ENCODE measurements around the gene IL3. TPM values are rescaled to one million over a fixed set of nuclear protein-coding genes. Genes with fewer than 3 reads are reported as not detected.

The IL3 gene
- total and polyA plus RNA-seq, 2 experiments from 2014 or later = not detected

- Mint-ChIP-seq H3K36me3 (ENCODE audit: low read depth) (no peaks in the 10 kb centered on the region), H3K27me3 (ENCODE audit: insufficient read depth, low read depth, poor library complexity) (peaks cover 4% of the 10 kb centered on the region), H3K4me1 (peaks cover 9% of the 10 kb centered on the region), H3K4me3 (no peak overlapping the region), H3K9me3 (no peaks in the 10 kb centered on the region; the same call in 2 of the 3 replicates), H3K27ac (no peak overlapping the region)
- no peak for DNase-seq (ENCODE audit: low spot score)
- H4K20me1 ChIP-seq (replicated peaks; ENCODE audit: insufficient read depth) = no peaks in the 10 kb centered on the region
- 0 out of 2 replicates have a peak, but pooled peaks cover 7% of the 10 kb centered on the region for H3K9me2 ChIP-seq (ENCODE audit: insufficient read depth)
- no peaks in the 10 kb centered on the region for H3K4me1 ChIP-seq (ENCODE audit: insufficient read depth)
- H2AFZ ChIP-seq = no peak overlapping the region
- no peaks in the 10 kb centered on the region for H3K27me3 ChIP-seq (ENCODE audit: insufficient read depth)
- H3K4me3 ChIP-seq = no peak overlapping the region
- H3K36me3 ChIP-seq (ENCODE audit: insufficient read depth) = no peaks in the 10 kb centered on the region
- no peak for TF ChIP-seq STAT1 (IDR thresholded peaks at IDR 0.05; ENCODE audit: unreplicated experiment)
- TF ChIP-seq CTCF (conservative IDR thresholded peaks at IDR 0.05; ENCODE audit: low read depth in 2 of 2) = no peak
- no peak for TF ChIP-seq NANOG (IDR thresholded peaks at IDR 0.05; ENCODE audit: borderline replicate concordance)
- no peak for TF ChIP-seq EZH2 (IDR thresholded peaks at IDR 0.05; ENCODE audit: low read depth, unreplicated experiment)
- TF ChIP-seq ZNF114 (CRISPR knock-in tag; IDR thresholded peaks at IDR 0.05) = no peak
- TF ChIP-seq JUNB (IDR thresholded peaks at IDR 0.05; ENCODE audit: unreplicated experiment) = no peak
- no peak for TF ChIP-seq EZH2phosphoT487 (IDR thresholded peaks at IDR 0.05; ENCODE audit: unreplicated experiment)
- TF ChIP-seq ETS1 (IDR thresholded peaks at IDR 0.05) = no peak
- no peak for TF ChIP-seq ZNF462 (CRISPR knock-in tag; IDR thresholded peaks at IDR 0.05)
- TF ChIP-seq POLR2AphosphoS5 (IDR thresholded peaks at IDR 0.05; ENCODE audit: low read depth) = no peak
- ATAC-seq = no peak
- H3F3A ChIP-seq (replicated peaks; ENCODE audit: low read depth) = no peaks in the 10 kb centered on the region
- no peak overlapping the region for H3K4me2 ChIP-seq
- no peak overlapping the region for H3K27ac ChIP-seq (ENCODE audit: low read depth)
- H3K79me2 ChIP-seq (replicated peaks; ENCODE audit: insufficient read depth) = no peaks in the 10 kb centered on the region
Measured at GRCh38 chr5:132019337-132019736, 41.1 kb upstream of the IL3 start.

Measured in GM23338 (cell line).